B cell (primary cell): ENCODE results near the gene SPPL3.

Experiments
- CTCF ChIP-seq: fragments of 200-600 bp; IDR thresholded peaks from one replicate; pipeline ENCODE4 v1.8.0; 2022; ENCODE audit warnings: antibody characterized with exemption, mild to moderate bottlenecking
- EZH2 ChIP-seq: IDR thresholded peaks from 2 replicates; pipeline ENCODE4 v1.6.1; 2012; ENCODE audit warnings: borderline replicate concordance, low read depth, mild to moderate bottlenecking, moderate library complexity, low read length; ENCODE audit not compliant: insufficient read depth, poor library complexity, severe bottlenecking

GRCh38 chr12:120725151-120725658, 179.0 kb downstream of the SPPL3 start:
- TF ChIP-seq CTCF = no peak
- TF ChIP-seq EZH2 = no peak
